Measurements from ENCODE around the gene CORO6. TPM values are rescaled to one million over a fixed set of nuclear protein-coding genes. Genes with fewer than 3 reads are reported as not detected.

The CORO6 gene
- polyA plus RNA-seq, 3 donors, result 1.3 TPM; not detected in 2

DNA sequence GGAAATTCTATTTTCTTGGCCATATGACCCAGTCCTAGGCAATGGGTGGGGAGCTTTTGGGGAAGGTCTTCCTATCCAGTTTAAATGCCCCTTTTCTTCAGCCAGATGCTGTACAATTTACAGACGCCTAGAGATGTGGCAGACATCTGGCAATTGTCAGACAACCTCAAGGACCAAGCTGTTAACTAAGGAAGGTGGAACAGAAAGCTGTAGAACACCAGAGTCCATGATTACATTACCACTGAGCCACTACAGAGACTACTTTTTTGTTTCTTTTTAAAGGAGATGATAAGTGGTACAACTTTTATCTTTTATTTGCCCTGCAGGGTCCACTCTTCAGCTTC, 21.1 kb upstream of the CORO6 start:
- Mint-ChIP-seq H3K9me3 (peaks cover 0 to 2% (median 0%) of the 10 kb centered on the region in 7 donors), H3K27me3 (ENCODE audit: low read depth in 3 of 3) (no peaks in the 10 kb centered on the region), H3K4me1 (peaks cover 23% of the 10 kb centered on the region), H3K36me3 (peaks cover 64 to 90% of the 10 kb centered on the region in 2 donors), H3K4me3 (no peak overlapping the region), H3K27ac (peak overlapping the region in 3 of 7 donors; percentile 4 to 60 (median 45))
- Histone ChIP-seq H2AFZ (ENCODE audit: insufficient read depth, low read depth, low read length, poor library complexity, severe bottlenecking) (no peak overlapping the region), H3K4me1 (ENCODE audit: control insufficient read depth in 1 of 2, insufficient read depth in 2 of 2, low read length in 2 of 2) (peaks cover 7 to 9% of the 10 kb centered on the region in 2 donors), H3K27ac (ENCODE audit: low read depth in 1 of 2, low read length in 2 of 2) (peak overlapping the region in 1 of 2 donors; percentile 22), H3K36me3 (replicated peaks in 1 of 2; ENCODE audit: control insufficient read depth in 1 of 2, insufficient read depth in 2 of 2, low read length in 2 of 2) (peaks cover 60 to 86% of the 10 kb centered on the region in 2 donors), H3K9ac (ENCODE audit: insufficient read depth, low read length, poor library complexity, severe bottlenecking) (no peak overlapping the region), H3K4me2 (replicated peaks; ENCODE audit: extremely low read depth, low read length, poor library complexity, severe bottlenecking) (no peak overlapping the region), H3K4me3 (replicated peaks in 1 of 3; ENCODE audit: low read depth in 2 of 3, low read length in 3 of 3) (no peak overlapping the region), H3K79me2 (ENCODE audit: insufficient read depth, low read length) (peaks cover 12% of the 10 kb centered on the region), H3K27me3 (ENCODE audit: control insufficient read depth in 2 of 2, insufficient read depth in 2 of 2, low read length in 2 of 2) (no peaks in the 10 kb centered on the region), H4K20me1 (ENCODE audit: insufficient read depth, low read length) (peaks cover 94% of the 10 kb centered on the region), H3K9me3 (replicated peaks in 1 of 2; ENCODE audit: control insufficient read depth in 1 of 2, insufficient read depth in 1 of 2, low read length in 2 of 2) (no peaks in the 10 kb centered on the region)
- intact Hi-C loops (cut with micrococcal nuclease), result loop anchor here (5.0 to 10.0 kb wide), 3 partner anchors 131 to 291 kb away; partner anchors contain the start of gene SSH2 (in 1 of the 2)
- TF ChIP-seq CTCF (IDR thresholded peaks at IDR 0.05), result no peak
- no peak for DNase-seq
- no CpG with 5 or more reads among the region's 1 CpG for WGBS (ENCODE audit: insufficient coverage)

DNA sequence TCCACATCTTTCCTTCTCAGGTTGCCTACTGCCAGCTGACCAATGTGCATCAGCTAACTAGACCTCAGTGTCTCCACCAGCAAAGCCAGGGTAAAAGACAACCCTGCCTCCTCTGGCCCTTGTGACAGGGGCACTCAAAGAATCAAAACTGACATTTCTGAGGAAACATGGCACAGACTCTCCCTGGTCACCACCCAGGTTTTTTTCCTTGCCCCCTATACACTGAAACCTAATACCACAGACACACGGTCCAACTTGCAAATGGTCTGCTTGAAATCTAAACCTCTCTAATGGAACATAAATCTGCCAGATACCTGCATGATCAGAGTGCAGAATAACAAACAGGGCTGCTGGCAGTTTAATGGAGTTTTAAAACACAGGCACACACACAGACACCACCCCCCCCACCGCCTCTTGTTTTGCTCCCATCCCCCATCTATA, 19.5 kb upstream of the CORO6 start:
- H3K36me3 Mint-ChIP-seq, result peaks cover 58 to 90% of the 10 kb centered on the region in 2 donors
- Histone ChIP-seq H3K36me3 (replicated peaks in 1 of 2; ENCODE audit: control insufficient read depth in 1 of 2, insufficient read depth in 2 of 2, low read length in 2 of 2) (peaks cover 55 to 85% of the 10 kb centered on the region in 2 donors), H3K27me3 (ENCODE audit: control insufficient read depth in 2 of 2, insufficient read depth in 2 of 2, low read length in 2 of 2) (no peaks in the 10 kb centered on the region), H2AFZ (ENCODE audit: insufficient read depth, low read depth, low read length, poor library complexity, severe bottlenecking) (no peak overlapping the region), H3K79me2 (ENCODE audit: insufficient read depth, low read length) (peaks cover 12% of the 10 kb centered on the region), H3K4me2 (replicated peaks; ENCODE audit: extremely low read depth, low read length, poor library complexity, severe bottlenecking) (no peak overlapping the region), H3K27ac (ENCODE audit: low read depth in 1 of 2, low read length in 2 of 2) (peak overlapping the region in 1 of 2 donors; percentile 51), H3K4me1 (ENCODE audit: control insufficient read depth in 1 of 2, insufficient read depth in 2 of 2, low read length in 2 of 2) (peaks cover 7 to 9% of the 10 kb centered on the region in 2 donors), H4K20me1 (ENCODE audit: insufficient read depth, low read length) (peaks cover 95% of the 10 kb centered on the region), H3K9me3 (replicated peaks in 1 of 2; ENCODE audit: control insufficient read depth in 1 of 2, insufficient read depth in 1 of 2, low read length in 2 of 2) (no peaks in the 10 kb centered on the region), H3K9ac (ENCODE audit: insufficient read depth, low read length, poor library complexity, severe bottlenecking) (no peak overlapping the region), H3K4me3 (replicated peaks in 1 of 3; ENCODE audit: low read depth in 2 of 3, low read length in 3 of 3) (no peak overlapping the region)
- H3K27me3 Mint-ChIP-seq (ENCODE audit: low read depth in 3 of 3), result no peaks in the 10 kb centered on the region
- no peak overlapping the region for H3K4me3 Mint-ChIP-seq
- no peak for DNase-seq
- H3K4me1 Mint-ChIP-seq, result peaks cover 24% of the 10 kb centered on the region
- intact Hi-C loops (cut with micrococcal nuclease), result loop anchor here (5.0 to 10.0 kb wide), 3 partner anchors 133 to 293 kb away; partner anchors contain the start of gene SSH2 (in 1 of the 2)
- H3K9me3 Mint-ChIP-seq, result peaks cover 0 to 2% (median 0%) of the 10 kb centered on the region in 7 donors
- H3K27ac Mint-ChIP-seq, result peak overlapping the region in 4 of 7 donors; percentile 16 to 79 (median 50)
- no peak for TF ChIP-seq CTCF (IDR thresholded peaks at IDR 0.05)
- WGBS (ENCODE audit: insufficient coverage), result 86% methylated on average over 1 of the region's 2 CpGs

Data from CD14-positive monocyte (primary cell).